Stimulated activated naive B cell treated with anti-CD40 and anti-IgM and Interleukin-4, amounts not matched to agents 10 μg/mL and 1 μg/mL and 100 μg/mL, for 72 hours (primary cell): ENCODE measurements around the gene WDR70.
"Not testable (repeated sequence)": the region's sequence is repeated elsewhere in the genome, so short reads cannot be mapped to it uniquely, and the experiment has no call there.

Source experiments
- ATAC-seq, 2 donors: fragments of 150-1000 bp; cut with Tn5 transposase; replicated peaks; 2 replicates each; pipeline ENCODE4 v1.10.0; 2021; ENCODE audit warnings: moderate library complexity in 1 of 2
- DNase-seq: peaks from one replicate; pipeline ENCODE4 v3.0.0; 2021
- H3K27ac Mint-ChIP-seq: one replicate; pipeline ENCODE4 v1.8.0; 2022; ENCODE audit warnings: mild to moderate bottlenecking, mixed read lengths
- H3K27me3 Mint-ChIP-seq, 2 donors: one replicate each; pipeline ENCODE4 v1.8.0; 2022; ENCODE audit warnings: mixed read lengths in 2 of 2
- H3K36me3 Mint-ChIP-seq, 2 donors: one replicate each; pipeline ENCODE4 v1.8.0; 2022; ENCODE audit warnings: mixed read lengths in 2 of 2, mild to moderate bottlenecking in 1 of 2
- H3K4me1 Mint-ChIP-seq, 2 donors: one replicate each; pipeline ENCODE4 v1.8.0; 2022; ENCODE audit warnings: mixed read lengths in 2 of 2, mild to moderate bottlenecking in 1 of 2
- H3K4me3 Mint-ChIP-seq, 2 donors: one replicate each; pipeline ENCODE4 v1.8.0; 2022; ENCODE audit warnings: mild to moderate bottlenecking in 2 of 2, mixed read lengths in 2 of 2, moderate library complexity in 1 of 2
- H3K9me3 Mint-ChIP-seq, 2 donors: one replicate each; pipeline ENCODE4 v1.8.0; 2022; ENCODE audit warnings: mixed read lengths in 2 of 2, mild to moderate bottlenecking in 1 of 2

The WDR70 gene

DNA sequence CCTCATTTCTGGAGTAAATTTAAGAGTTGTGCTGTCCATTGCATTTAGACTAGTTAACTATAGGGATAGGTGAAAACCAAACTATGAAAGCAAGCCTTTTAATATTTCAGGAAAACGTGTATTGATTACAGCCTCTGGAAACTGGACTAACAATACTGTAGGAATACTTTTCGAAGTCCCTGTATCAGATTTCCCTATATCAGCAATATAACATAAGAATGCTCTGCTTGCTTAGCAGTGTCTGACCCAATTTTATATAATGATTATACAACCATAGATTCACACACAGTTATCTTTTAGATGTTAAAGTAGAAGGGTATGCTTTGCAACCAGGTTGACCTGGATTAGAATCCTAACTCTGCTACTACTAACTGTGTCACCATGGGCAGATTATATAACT lies 203.1 kb downstream of the WDR70 start:
- Mint-ChIP-seq H3K36me3 (peaks cover 0 to 8% of the 10 kb centered on the region in 2 donors), H3K27ac (no peak overlapping the region), H3K9me3 (no peaks in the 10 kb centered on the region), H3K4me1 (no peaks in the 10 kb centered on the region), H3K4me3 (no peak overlapping the region), H3K27me3 (no peaks in the 10 kb centered on the region)
- DNase-seq, result no peak
- ATAC-seq, result no peak

DNA sequence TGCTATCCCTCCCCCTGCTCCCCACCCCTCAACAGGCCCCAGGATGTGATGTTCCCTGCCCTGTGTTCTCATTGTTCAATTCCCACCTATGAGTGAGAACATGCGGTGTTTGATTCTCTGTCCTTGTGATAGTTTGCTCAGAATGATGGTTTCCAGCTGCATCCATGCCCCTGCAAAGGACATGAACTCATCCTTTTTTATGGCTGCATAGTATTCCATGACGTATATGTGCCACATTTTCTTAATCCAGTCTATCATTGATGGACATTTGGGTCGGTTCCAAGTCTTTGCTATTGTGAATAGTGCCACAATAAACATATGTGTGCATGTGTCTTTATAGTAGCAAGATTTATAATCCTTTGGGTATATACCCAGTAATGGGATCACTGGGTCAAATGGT lies 214.2 kb downstream of the WDR70 start:
- not testable (repeated sequence) for DNase-seq, H3K4me3 Mint-ChIP-seq, H3K9me3 Mint-ChIP-seq, H3K27me3 Mint-ChIP-seq, ATAC-seq, H3K27ac Mint-ChIP-seq
- Mint-ChIP-seq H3K4me1 (peaks cover 2 to 11% of the 10 kb centered on the region in 2 donors), H3K36me3 (peaks cover 15 to 32% of the 10 kb centered on the region in 2 donors)

GRCh38 chr5:37594864-37595263 lies 215.7 kb downstream of the WDR70 start:
- H3K27ac Mint-ChIP-seq, H3K4me3 Mint-ChIP-seq: not testable (repeated sequence)
- peaks cover 2 to 11% of the 10 kb centered on the region in 2 donors for H3K4me1 Mint-ChIP-seq

DNA sequence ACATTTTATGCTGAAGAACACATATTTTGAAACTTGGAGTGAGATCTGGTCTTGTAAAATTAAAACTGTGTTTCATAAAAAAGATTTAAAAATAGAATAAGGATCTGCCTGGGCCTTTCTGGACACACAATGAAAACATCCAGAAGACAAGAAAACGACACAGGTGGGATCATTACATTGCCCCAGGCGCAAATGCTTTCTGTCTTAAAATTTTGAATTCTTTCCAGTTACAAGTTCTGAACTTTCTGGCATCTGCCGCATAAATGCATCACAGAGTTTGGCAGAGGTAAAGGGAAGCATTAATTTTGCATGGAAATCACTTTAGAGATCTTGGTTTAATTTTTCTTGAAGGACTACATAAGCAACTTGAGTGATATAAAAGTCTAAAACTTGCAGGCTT lies 219.6 kb downstream of the WDR70 start:
- Mint-ChIP-seq H3K27ac (no peak overlapping the region), H3K4me1 (peaks cover 2 to 11% of the 10 kb centered on the region in 2 donors), H3K36me3 (peaks cover 19 to 37% of the 10 kb centered on the region in 2 donors), H3K27me3 (no peaks in the 10 kb centered on the region), H3K4me3 (no peak overlapping the region), H3K9me3 (peaks cover 3 to 11% of the 10 kb centered on the region in 2 donors)
- DNase-seq (no peak), ATAC-seq (no peak)

More at GRCh38 chr5:37594864-37595263, 215.7 kb downstream of the WDR70 start:
- H3K36me3 Mint-ChIP-seq, result peaks cover 18 to 43% of the 10 kb centered on the region in 2 donors
- not testable (repeated sequence) for DNase-seq, ATAC-seq, H3K9me3 Mint-ChIP-seq, H3K27me3 Mint-ChIP-seq

DNA sequence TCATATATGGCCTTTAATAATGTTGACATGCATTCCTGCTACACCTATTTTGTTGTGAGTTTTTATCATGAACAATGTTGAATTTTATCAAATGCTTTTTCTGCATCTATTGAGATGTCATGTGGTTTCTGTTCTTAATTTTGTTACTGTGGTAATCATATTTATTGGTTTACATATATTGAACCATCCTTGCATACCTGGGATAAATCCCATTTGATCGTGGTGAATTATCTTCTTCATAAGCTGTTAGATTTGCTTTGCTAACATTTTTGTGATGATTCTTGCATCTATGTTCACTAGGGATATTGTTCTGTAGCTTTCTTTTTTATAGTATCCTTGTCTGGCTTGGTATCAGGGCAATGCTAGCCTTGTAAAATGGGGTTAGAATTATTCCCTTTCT lies 222.0 kb downstream of the WDR70 start:
- Mint-ChIP-seq H3K9me3 (peaks cover 3 to 11% of the 10 kb centered on the region in 2 donors), H3K4me1 (peaks cover 0 to 2% of the 10 kb centered on the region in 2 donors), H3K36me3 (peaks cover 22 to 39% of the 10 kb centered on the region in 2 donors), H3K27me3 (no peaks in the 10 kb centered on the region), H3K4me3 (no peak overlapping the region), H3K27ac (no peak overlapping the region)
- ATAC-seq (no peak), DNase-seq (no peak)

- Mint-ChIP-seq H3K27ac (no peak overlapping the region), H3K4me3 (no peak overlapping the region), H3K9me3 (peaks cover 3 to 11% of the 10 kb centered on the region in 2 donors), H3K4me1 (no peaks in the 10 kb centered on the region), H3K36me3 (peaks cover 19 to 38% of the 10 kb centered on the region in 2 donors), H3K27me3 (no peaks in the 10 kb centered on the region)
- ATAC-seq (no peak), DNase-seq (no peak)
Observed at GRCh38 chr5:37603072-37603471, 224.0 kb downstream of the WDR70 start.

DNA sequence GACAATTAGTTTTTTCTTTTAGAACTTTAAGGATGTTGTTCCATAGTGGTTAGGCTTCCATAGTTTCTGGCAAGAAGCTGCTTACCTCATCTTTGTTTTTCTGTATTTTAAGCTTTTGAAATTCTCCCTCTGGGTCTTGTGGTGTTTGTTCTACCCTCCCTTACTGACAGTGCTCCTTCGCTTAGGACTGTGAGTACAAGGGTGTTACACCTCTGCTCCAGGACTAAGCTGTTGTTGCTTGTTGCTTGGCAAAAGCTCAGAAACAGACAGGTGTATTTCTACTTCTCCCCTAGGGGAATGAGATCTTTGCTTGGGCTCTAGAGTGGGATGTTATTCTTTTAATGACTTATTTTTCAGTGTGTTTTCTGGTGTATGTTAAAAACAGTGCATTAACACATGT lies 225.2 kb downstream of the WDR70 start:
- ATAC-seq (no peak), DNase-seq (no peak)
- Mint-ChIP-seq H3K4me1 (no peaks in the 10 kb centered on the region), H3K9me3 (peaks cover 0 to 11% of the 10 kb centered on the region in 2 donors), H3K36me3 (peaks cover 22 to 38% of the 10 kb centered on the region in 2 donors), H3K4me3 (no peak overlapping the region), H3K27me3 (no peaks in the 10 kb centered on the region), H3K27ac (peak overlapping the region; percentile 75)

DNA sequence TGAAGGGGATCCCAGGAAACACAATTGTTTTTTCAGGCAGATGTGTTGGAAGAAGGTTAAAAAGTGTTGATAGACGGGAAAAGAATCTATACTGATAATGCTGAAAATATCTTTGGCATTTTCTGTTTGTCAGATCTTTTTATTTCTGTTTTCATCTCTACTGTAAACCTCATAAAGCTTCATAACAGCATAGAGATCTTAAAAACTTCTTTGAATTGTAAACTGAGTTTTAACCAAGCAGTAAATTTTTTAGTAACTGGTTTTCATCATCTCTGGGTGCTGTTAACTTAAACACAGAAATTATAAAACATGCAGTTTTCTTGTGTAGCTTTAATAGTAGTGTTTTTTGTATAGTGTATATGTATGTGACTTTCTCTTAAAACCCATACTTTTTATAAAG lies 227.0 kb downstream of the WDR70 start:
- Mint-ChIP-seq H3K4me3 (no peak overlapping the region), H3K9me3 (peaks cover 0 to 7% of the 10 kb centered on the region in 2 donors), H3K27ac (no peak overlapping the region), H3K36me3 (peaks cover 22 to 35% of the 10 kb centered on the region in 2 donors), H3K27me3 (no peaks in the 10 kb centered on the region), H3K4me1 (no peaks in the 10 kb centered on the region)
- ATAC-seq, result no peak
- DNase-seq, result no peak

DNA sequence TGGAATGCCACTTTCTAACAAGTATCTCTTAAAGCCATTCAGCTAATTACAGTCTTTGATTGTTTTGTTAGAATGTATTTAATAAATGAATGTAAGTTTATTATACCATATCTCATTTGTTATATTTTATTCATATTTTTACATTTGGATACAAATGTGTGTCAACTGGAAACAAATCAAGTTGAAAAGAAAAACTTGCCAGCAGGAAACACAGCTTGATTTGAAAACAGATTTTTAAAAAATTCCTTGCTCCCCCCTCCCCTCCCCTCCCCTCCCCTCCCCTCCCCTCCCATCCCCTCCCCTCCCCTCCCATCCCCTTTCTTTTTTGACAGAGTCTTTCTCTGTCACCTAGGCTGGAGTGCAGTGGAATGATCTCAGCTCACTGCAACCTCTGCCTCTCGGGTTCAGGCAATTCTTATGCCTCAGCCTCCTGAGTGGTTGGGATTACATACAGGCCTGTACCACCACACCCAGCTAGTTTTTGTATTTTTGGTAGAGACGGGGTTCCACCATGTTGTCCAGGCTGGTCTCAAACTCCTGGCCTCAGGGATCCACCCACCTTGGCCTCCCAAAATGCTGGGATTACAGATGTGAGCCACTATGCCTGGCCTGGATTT lies 227.6 kb downstream of the WDR70 start:
- Mint-ChIP-seq H3K9me3 (peaks cover 0 to under 1% of the 10 kb centered on the region in 2 donors), H3K4me3 (no peak overlapping the region), H3K4me1 (no peaks in the 10 kb centered on the region), H3K27me3 (no peaks in the 10 kb centered on the region), H3K27ac (no peak overlapping the region), H3K36me3 (peaks cover 16 to 29% of the 10 kb centered on the region in 2 donors)
- no peak for ATAC-seq
- DNase-seq, result no peak

GRCh38 chr5:37615184-37615583 lies 236.1 kb downstream of the WDR70 start:
- no peak for DNase-seq

GRCh38 chr5:37619353-37619752 lies 240.2 kb downstream of the WDR70 start:
- H3K27ac Mint-ChIP-seq, result no peak overlapping the region
- peaks cover 0 to 4% of the 10 kb centered on the region in 2 donors for H3K9me3 Mint-ChIP-seq
- no peaks in the 10 kb centered on the region for H3K27me3 Mint-ChIP-seq
- ATAC-seq (no peak), DNase-seq (no peak)
- peaks cover 31 to 33% of the 10 kb centered on the region in 2 donors for H3K36me3 Mint-ChIP-seq
- H3K4me3 Mint-ChIP-seq, result no peak overlapping the region
- no peaks in the 10 kb centered on the region for H3K4me1 Mint-ChIP-seq

More at GRCh38 chr5:37615184-37615583, 236.1 kb downstream of the WDR70 start:
- Mint-ChIP-seq H3K4me3 (no peak overlapping the region), H3K4me1 (no peaks in the 10 kb centered on the region), H3K9me3 (no peaks in the 10 kb centered on the region), H3K27me3 (no peaks in the 10 kb centered on the region), H3K27ac (no peak overlapping the region), H3K36me3 (peaks cover 23% of the 10 kb centered on the region in 2 donors)
- no peak for ATAC-seq

GRCh38 chr5:37622354-37622753 lies 243.2 kb downstream of the WDR70 start:
- Mint-ChIP-seq H3K9me3 (peaks cover 10 to 12% of the 10 kb centered on the region in 2 donors), H3K36me3 (peaks cover 36 to 37% of the 10 kb centered on the region in 2 donors)
- H3K4me3 Mint-ChIP-seq, H3K27ac Mint-ChIP-seq, ATAC-seq, H3K27me3 Mint-ChIP-seq, DNase-seq, H3K4me1 Mint-ChIP-seq: not testable (repeated sequence)

DNA sequence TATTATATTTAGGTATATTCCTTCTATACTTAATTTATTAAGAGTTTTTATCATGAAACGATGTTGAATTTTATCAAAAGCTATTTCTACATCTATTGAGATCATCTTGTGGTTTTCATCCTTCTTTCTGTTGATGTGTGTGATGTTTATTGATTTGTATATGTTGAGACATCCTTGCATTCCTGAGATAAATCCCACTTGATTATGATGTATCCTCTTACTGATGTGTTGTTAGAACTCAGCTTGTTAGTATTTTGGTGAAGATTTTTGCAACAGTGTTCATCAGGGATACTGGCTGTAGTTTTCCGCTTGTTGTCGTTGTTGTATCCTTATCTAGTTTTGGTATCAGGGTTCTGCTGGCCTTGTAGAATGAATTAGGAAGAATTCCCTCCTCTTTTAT lies 247.1 kb downstream of the WDR70 start:
- Mint-ChIP-seq H3K4me1 (no peaks in the 10 kb centered on the region), H3K36me3 (peaks cover 51 to 63% of the 10 kb centered on the region in 2 donors), H3K4me3 (no peak overlapping the region), H3K27ac (no peak overlapping the region), H3K9me3 (peaks cover 22 to 27% of the 10 kb centered on the region in 2 donors), H3K27me3 (no peaks in the 10 kb centered on the region)
- ATAC-seq, result no peak
- DNase-seq, result no peak

DNA sequence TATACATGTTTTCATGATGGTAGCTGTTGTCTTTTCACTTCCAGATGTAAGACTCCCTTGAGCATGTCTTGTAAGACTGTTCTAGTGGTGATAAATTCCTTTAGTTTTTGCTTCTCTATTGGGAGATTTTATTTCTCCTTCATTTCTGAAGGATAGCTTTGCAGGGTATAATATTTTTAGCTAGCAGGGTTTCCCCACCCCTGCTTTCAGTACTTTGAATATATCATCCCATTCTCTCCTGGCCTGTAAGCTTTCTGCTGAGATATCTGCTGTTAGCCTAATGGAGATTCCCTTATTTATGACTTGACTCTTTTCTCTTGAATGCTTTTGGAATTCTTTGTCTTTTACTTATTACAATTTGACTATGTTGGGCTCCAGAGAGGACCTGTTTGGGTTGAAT lies 249.8 kb downstream of the WDR70 start:
- no peaks in the 10 kb centered on the region for H3K27me3 Mint-ChIP-seq
- H3K4me3 Mint-ChIP-seq, result no peak overlapping the region
- peaks cover 49 to 62% of the 10 kb centered on the region in 2 donors for H3K36me3 Mint-ChIP-seq
- no peaks in the 10 kb centered on the region for H3K4me1 Mint-ChIP-seq
- no peak for ATAC-seq
- H3K27ac Mint-ChIP-seq, result no peak overlapping the region
- DNase-seq, result no peak
- peaks cover 22 to 27% of the 10 kb centered on the region in 2 donors for H3K9me3 Mint-ChIP-seq

DNA sequence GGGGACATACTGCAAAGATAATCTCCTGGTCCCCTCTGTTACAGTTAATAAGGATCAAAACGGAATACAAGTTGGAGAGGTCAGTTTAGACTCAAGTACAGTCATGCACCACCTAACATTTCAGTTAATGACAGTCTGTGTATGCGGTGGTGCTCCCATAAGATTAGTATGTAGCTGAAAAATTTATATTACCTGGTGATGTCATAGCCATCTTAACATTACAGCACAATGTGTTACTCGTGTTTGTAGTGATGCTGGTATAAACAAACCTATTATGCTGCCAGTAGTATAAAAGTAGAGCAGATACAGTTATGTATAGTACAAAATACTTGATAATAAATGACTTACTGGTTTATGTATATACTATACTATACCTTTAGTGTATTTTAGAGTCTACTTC lies 252.8 kb downstream of the WDR70 start:
- Mint-ChIP-seq H3K27ac (no peak overlapping the region), H3K36me3 (peaks cover 40 to 56% of the 10 kb centered on the region in 2 donors), H3K9me3 (peaks cover 14 to 21% of the 10 kb centered on the region in 2 donors), H3K4me1 (no peaks in the 10 kb centered on the region), H3K4me3 (no peak overlapping the region), H3K27me3 (no peaks in the 10 kb centered on the region)
- no peak for DNase-seq
- no peak for ATAC-seq
